ENCODE data around the gene PDE4B. TPM values are rescaled to one million over a fixed set of nuclear protein-coding genes. Genes with fewer than 3 reads are reported as not detected.
A peak's percentile ranks its signal among the peaks of the same experiment; 100 is the strongest.
"Not testable (repeated sequence)": the region's sequence is repeated elsewhere in the genome, so short reads cannot be mapped to it uniquely, and the experiment has no call there.

PDE4B gene
- total and polyA plus RNA-seq, 9 donors, result 14.7 to 25.6 (median 16.8) TPM

GRCh38 chr1:66403007-66403731 is 610.5 kb downstream of the PDE4B start:
- Histone ChIP-seq H3K4me3 (ENCODE audit: low read length) (no peak overlapping the region), H3K36me3 (ENCODE audit: control insufficient read depth, insufficient read depth, low read length) (no peaks in the 10 kb centered on the region), H3K27ac (ENCODE audit: low read length) (peak overlapping the region; percentile 83), H3K9me3 (replicated peaks; ENCODE audit: control insufficient read depth, low read depth, low read length) (no peaks in the 10 kb centered on the region), H3K4me1 (ENCODE audit: control insufficient read depth, insufficient read depth, low read length) (peaks cover 27% of the 10 kb centered on the region), H3K27me3 (ENCODE audit: control insufficient read depth, insufficient read depth, low read length) (no peaks in the 10 kb centered on the region)
- WGBS (ENCODE audit: insufficient coverage), result 11% methylated on average over 2 of the region's 5 CpGs
- peak; percentile 87 for DNase-seq

- 88% methylated on average over 3 of the region's 4 CpGs for WGBS (ENCODE audit: insufficient coverage)
- no peaks in the 10 kb centered on the region for H3K27me3 ChIP-seq (ENCODE audit: control insufficient read depth, insufficient read depth, low read length)
- no peak for DNase-seq
- peaks cover 27% of the 10 kb centered on the region for H3K4me1 ChIP-seq (ENCODE audit: control insufficient read depth, insufficient read depth, low read length)
- H3K36me3 ChIP-seq (ENCODE audit: control insufficient read depth, insufficient read depth, low read length), result no peaks in the 10 kb centered on the region
- H3K9me3 ChIP-seq (replicated peaks; ENCODE audit: control insufficient read depth, low read depth, low read length), result no peaks in the 10 kb centered on the region
- no peak overlapping the region for H3K4me3 ChIP-seq (ENCODE audit: low read length)
- H3K27ac ChIP-seq (ENCODE audit: low read length), result no peak overlapping the region
Observed at GRCh38 chr1:66405061-66405460, 612.4 kb downstream of the PDE4B start.

- DNase-seq; H3K36me3 ChIP-seq (ENCODE audit: control insufficient read depth, insufficient read depth, low read length); H3K27ac ChIP-seq (ENCODE audit: low read length); H3K27me3 ChIP-seq (ENCODE audit: control insufficient read depth, insufficient read depth, low read length); H3K9me3 ChIP-seq (replicated peaks; ENCODE audit: control insufficient read depth, low read depth, low read length); H3K4me3 ChIP-seq (ENCODE audit: low read length); H3K4me1 ChIP-seq (ENCODE audit: control insufficient read depth, insufficient read depth, low read length): not testable (repeated sequence)
- WGBS (ENCODE audit: insufficient coverage), result no CpG with 5 or more reads among the region's 1 CpG
Observed at GRCh38 chr1:66411449-66411848, 618.8 kb downstream of the PDE4B start.

- DNase-seq, result no peak
- peak overlapping the region; percentile 52 for H3K27ac ChIP-seq (ENCODE audit: low read length)
- H3K36me3 ChIP-seq (ENCODE audit: control insufficient read depth, insufficient read depth, low read length), result no peaks in the 10 kb centered on the region
- H3K27me3 ChIP-seq (ENCODE audit: control insufficient read depth, insufficient read depth, low read length), result no peaks in the 10 kb centered on the region
- H3K4me3 ChIP-seq (ENCODE audit: low read length), result no peak overlapping the region
- peaks cover 7% of the 10 kb centered on the region for H3K9me3 ChIP-seq (replicated peaks; ENCODE audit: control insufficient read depth, low read depth, low read length)
- peaks cover 10% of the 10 kb centered on the region for H3K4me1 ChIP-seq (ENCODE audit: control insufficient read depth, insufficient read depth, low read length)
Observed at GRCh38 chr1:66412704-66413103, 620.0 kb downstream of the PDE4B start.

- Histone ChIP-seq H3K27ac (ENCODE audit: low read length) (peak overlapping the region; percentile 52), H3K27me3 (ENCODE audit: control insufficient read depth, insufficient read depth, low read length) (no peaks in the 10 kb centered on the region), H3K4me3 (ENCODE audit: low read length) (no peak overlapping the region), H3K9me3 (replicated peaks; ENCODE audit: control insufficient read depth, low read depth, low read length) (peaks cover 13% of the 10 kb centered on the region), H3K4me1 (ENCODE audit: control insufficient read depth, insufficient read depth, low read length) (peaks cover 10% of the 10 kb centered on the region), H3K36me3 (ENCODE audit: control insufficient read depth, insufficient read depth, low read length) (no peaks in the 10 kb centered on the region)
- no CpG with 5 or more reads among the region's 2 CpGs for WGBS (ENCODE audit: insufficient coverage)
- DNase-seq, result peak; percentile 49
Observed at GRCh38 chr1:66413136-66413837, 620.6 kb downstream of the PDE4B start.

- Histone ChIP-seq H3K4me3 (ENCODE audit: low read length) (no peak overlapping the region), H3K36me3 (ENCODE audit: control insufficient read depth, insufficient read depth, low read length) (no peaks in the 10 kb centered on the region), H3K27me3 (ENCODE audit: control insufficient read depth, insufficient read depth, low read length) (no peaks in the 10 kb centered on the region), H3K4me1 (ENCODE audit: control insufficient read depth, insufficient read depth, low read length) (peaks cover 10% of the 10 kb centered on the region), H3K9me3 (replicated peaks; ENCODE audit: control insufficient read depth, low read depth, low read length) (peaks cover 14% of the 10 kb centered on the region), H3K27ac (ENCODE audit: low read length) (no peak overlapping the region)
- 46% methylated on average over 2 of the region's 3 CpGs for WGBS (ENCODE audit: insufficient coverage)
- peak; percentile 71 for DNase-seq
Observed at GRCh38 chr1:66413838-66414175, 621.1 kb downstream of the PDE4B start.

- no peak for DNase-seq
- Histone ChIP-seq H3K4me3 (ENCODE audit: low read length) (no peak overlapping the region), H3K4me1 (ENCODE audit: control insufficient read depth, insufficient read depth, low read length) (peaks cover 10% of the 10 kb centered on the region), H3K36me3 (ENCODE audit: control insufficient read depth, insufficient read depth, low read length) (no peaks in the 10 kb centered on the region), H3K27ac (ENCODE audit: low read length) (no peak overlapping the region), H3K9me3 (replicated peaks; ENCODE audit: control insufficient read depth, low read depth, low read length) (peaks cover 14% of the 10 kb centered on the region), H3K27me3 (ENCODE audit: control insufficient read depth, insufficient read depth, low read length) (no peaks in the 10 kb centered on the region)
- 60% methylated on average over 1 of the region's 2 CpGs for WGBS (ENCODE audit: insufficient coverage)
Observed at GRCh38 chr1:66415281-66415680, 622.6 kb downstream of the PDE4B start.

GRCh38 chr1:66415866-66416265 is 623.2 kb downstream of the PDE4B start:
- Histone ChIP-seq H3K4me1 (ENCODE audit: control insufficient read depth, insufficient read depth, low read length) (peaks cover 10% of the 10 kb centered on the region), H3K27ac (ENCODE audit: low read length) (no peak overlapping the region), H3K36me3 (ENCODE audit: control insufficient read depth, insufficient read depth, low read length) (no peaks in the 10 kb centered on the region), H3K9me3 (replicated peaks; ENCODE audit: control insufficient read depth, low read depth, low read length) (peaks cover 14% of the 10 kb centered on the region), H3K4me3 (ENCODE audit: low read length) (no peak overlapping the region), H3K27me3 (ENCODE audit: control insufficient read depth, insufficient read depth, low read length) (no peaks in the 10 kb centered on the region)
- no CpG with 5 or more reads among the region's 1 CpG for WGBS (ENCODE audit: insufficient coverage)
- DNase-seq, result no peak

- WGBS (ENCODE audit: insufficient coverage), result 78% methylated on average over 1 of the region's 3 CpGs
- Histone ChIP-seq H3K27ac (ENCODE audit: low read length) (no peak overlapping the region), H3K4me1 (ENCODE audit: control insufficient read depth, insufficient read depth, low read length) (peaks cover 10% of the 10 kb centered on the region), H3K9me3 (replicated peaks; ENCODE audit: control insufficient read depth, low read depth, low read length) (peaks cover 14% of the 10 kb centered on the region), H3K4me3 (ENCODE audit: low read length) (no peak overlapping the region), H3K36me3 (ENCODE audit: control insufficient read depth, insufficient read depth, low read length) (no peaks in the 10 kb centered on the region), H3K27me3 (ENCODE audit: control insufficient read depth, insufficient read depth, low read length) (no peaks in the 10 kb centered on the region)
- DNase-seq, result no peak
Observed at GRCh38 chr1:66416295-66416694, 623.6 kb downstream of the PDE4B start.

- Histone ChIP-seq H3K27ac (ENCODE audit: low read length) (no peak overlapping the region), H3K36me3 (ENCODE audit: control insufficient read depth, insufficient read depth, low read length) (no peaks in the 10 kb centered on the region), H3K4me1 (ENCODE audit: control insufficient read depth, insufficient read depth, low read length) (peaks cover 9% of the 10 kb centered on the region), H3K27me3 (ENCODE audit: control insufficient read depth, insufficient read depth, low read length) (no peaks in the 10 kb centered on the region), H3K4me3 (ENCODE audit: low read length) (no peak overlapping the region), H3K9me3 (replicated peaks; ENCODE audit: control insufficient read depth, low read depth, low read length) (peaks cover 14% of the 10 kb centered on the region)
- 50% methylated on average over 1 of the region's 1 CpG for WGBS (ENCODE audit: insufficient coverage)
- DNase-seq, result no peak
Observed at GRCh38 chr1:66418021-66418420, 625.3 kb downstream of the PDE4B start.

Measured in muscle of leg (tissue), 11 donors.